NCI-H1417 treated with DMSO at 0.1 percent for 48 hours (cell line): ENCODE results near the gene ARHGEF11.

Experiments
- DNase-seq: peaks from one replicate; lab custom pipeline; 2025; lab: John Stamatoyannopoulos, UW

ARHGEF11 gene

GRCh38 chr1:156951371-156951770, 94.2 kb downstream of the ARHGEF11 start:
- DNase-seq = no peak

- DNase-seq = no peak
These were observed 96.4 kb downstream of the ARHGEF11 start for GRCh38 chr1:156949127-156949526.

- DNase-seq = no peak
These were observed 96.8 kb downstream of the ARHGEF11 start for GRCh38 chr1:156948708-156949107.

- DNase-seq = no peak
These were observed 97.6 kb downstream of the ARHGEF11 start for GRCh38 chr1:156947818-156948525.

GRCh38 chr1:156947127-156947526, 98.4 kb downstream of the ARHGEF11 start:
- no peak for DNase-seq

- no peak for DNase-seq
These were observed 99.5 kb downstream of the ARHGEF11 start for GRCh38 chr1:156945881-156946661.

GRCh38 chr1:156944848-156945247, 100.7 kb downstream of the ARHGEF11 start:
- DNase-seq = no peak

GRCh38 chr1:156944268-156944667, 101.3 kb downstream of the ARHGEF11 start:
- no peak for DNase-seq

GRCh38 chr1:156943756-156944155, 101.8 kb downstream of the ARHGEF11 start:
- DNase-seq = no peak

GRCh38 chr1:156942576-156942975, 103.0 kb downstream of the ARHGEF11 start:
- no peak for DNase-seq

GRCh38 chr1:156942176-156942575, 103.4 kb downstream of the ARHGEF11 start:
- DNase-seq = no peak

GRCh38 chr1:156941675-156942074, 103.9 kb downstream of the ARHGEF11 start:
- no peak for DNase-seq

- no peak for DNase-seq
These were observed 105.7 kb downstream of the ARHGEF11 start for GRCh38 chr1:156939786-156940334.

- no peak for DNase-seq
These were observed 106.7 kb downstream of the ARHGEF11 start for GRCh38 chr1:156938813-156939212.

- DNase-seq = no peak
These were observed 107.7 kb downstream of the ARHGEF11 start for GRCh38 chr1:156937883-156938282.

- no peak for DNase-seq
These were observed 108.8 kb downstream of the ARHGEF11 start for GRCh38 chr1:156936721-156937220.

GRCh38 chr1:156936191-156936590, 109.4 kb downstream of the ARHGEF11 start:
- DNase-seq = no peak

GRCh38 chr1:156935505-156936128, 109.9 kb downstream of the ARHGEF11 start:
- no peak for DNase-seq

GRCh38 chr1:156933136-156933535, 112.4 kb downstream of the ARHGEF11 start:
- DNase-seq = no peak

GRCh38 chr1:156931974-156932710, 113.4 kb downstream of the ARHGEF11 start:
- DNase-seq = no peak

- DNase-seq = no peak
These were observed 114.2 kb downstream of the ARHGEF11 start for GRCh38 chr1:156931211-156931952.
